ENCODE measurements around the gene ARPC2. TPM values are rescaled to one million over a fixed set of nuclear protein-coding genes. Genes with fewer than 3 reads are reported as not detected.
A peak's percentile ranks its signal among the peaks of the same experiment; 100 is the strongest.

ARPC2 gene
- total RNA-seq, 4 donors from 2014 or later: 181 to 231 (median 193) TPM

DNA sequence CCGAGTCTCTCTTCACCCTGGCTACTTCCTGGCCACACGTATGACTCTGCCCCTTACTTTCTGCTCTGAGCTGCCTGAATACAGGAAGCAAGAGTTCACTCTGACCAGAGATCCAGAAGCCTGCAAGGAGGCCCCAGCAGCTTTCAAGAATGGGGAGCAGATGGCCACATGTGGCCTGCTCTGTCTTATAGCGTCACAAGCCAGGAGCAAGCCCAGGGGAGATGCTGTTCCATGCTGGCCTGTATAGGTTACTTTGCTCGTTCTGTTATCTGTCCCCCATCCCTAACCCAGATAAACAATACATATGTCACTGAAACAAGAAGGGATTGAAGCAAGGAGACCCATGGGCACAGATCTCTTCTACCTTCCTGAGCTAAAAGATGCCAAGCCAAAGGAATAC, 57.6 kb downstream of the ARPC2 start:
- intact Hi-C loops (cut with DNase I; ENCODE audit: low total_unique reads): loop anchor here (5.0 to 10.0 kb wide), 2 partner anchors 87 to 1860 kb away; partner anchors contain the start of gene SMARCAL1
- peak overlapping the region; percentile 78 to 90 (median 83) for H3K27ac ChIP-seq

GRCh38 chr2:218275371-218276072, 58.5 kb downstream of the ARPC2 start:
- H3K9me3 ChIP-seq: no peaks in the 10 kb centered on the region
- ATAC-seq (no peak), DNase-seq (no peak)
- in situ Hi-C loops (cut with MboI; ENCODE audit: low sequenced_read_pairs in 4 of 4) (loop anchor here in 3 of 4 donors (10.0 to 25.0 kb wide), 3 partner anchors 119 to 387 kb away; partner anchors contain the start of genes BCS1L (in 3 of the 3), RNF25 (in 3 of the 3), STK36 (in 3 of the 3) and ZNF142 (in 3 of the 3)), intact Hi-C loops (cut with DNase I; ENCODE audit: low total_unique reads) (loop anchor here (10.0 kb wide), 1 partner anchor 1861 kb away; the partner anchor contains the start of gene SMARCAL1)
- no peak for TF ChIP-seq CTCF (IDR thresholded peaks at IDR 0.05 in 4 of 5, conservative IDR thresholded peaks at IDR 0.05 in 1 of 5)
- TF ChIP-seq POLR2A (IDR thresholded peaks at IDR 0.05): no peak
- peak overlapping the region; percentile 38 to 90 (median 82) for H3K27ac ChIP-seq
- no peaks in the 10 kb centered on the region for H3K27me3 ChIP-seq
- peaks cover 27 to 33% of the 10 kb centered on the region in 2 donors for H3K4me1 ChIP-seq
- H3K4me3 ChIP-seq: no peak overlapping the region
- peaks cover 0 to 70% of the 10 kb centered on the region in 2 donors for H3K36me3 ChIP-seq

More for the DNA sequence above, 57.6 kb downstream of the ARPC2 start:
- Histone ChIP-seq H3K4me3 (no peak overlapping the region), H3K9me3 (no peaks in the 10 kb centered on the region), H3K36me3 (peaks cover 0 to 61% of the 10 kb centered on the region in 2 donors), H3K27me3 (no peaks in the 10 kb centered on the region), H3K4me1 (peaks cover 27 to 33% of the 10 kb centered on the region in 2 donors)
- TF ChIP-seq CTCF (IDR thresholded peaks at IDR 0.05 in 4 of 5, conservative IDR thresholded peaks at IDR 0.05 in 1 of 5) (no peak), POLR2A (IDR thresholded peaks at IDR 0.05) (no peak)
- in situ Hi-C loops (cut with MboI; ENCODE audit: low sequenced_read_pairs in 4 of 4): loop anchor here in 2 of 4 donors (10.0 kb wide), 2 partner anchors 120 to 290 kb away; partner anchors contain the start of genes CNOT9 (in 1 of the 2), CTDSP1 (in 1 of the 2) and USP37 (in 1 of the 2)
- ATAC-seq (no peak), DNase-seq (no peak)

DNA sequence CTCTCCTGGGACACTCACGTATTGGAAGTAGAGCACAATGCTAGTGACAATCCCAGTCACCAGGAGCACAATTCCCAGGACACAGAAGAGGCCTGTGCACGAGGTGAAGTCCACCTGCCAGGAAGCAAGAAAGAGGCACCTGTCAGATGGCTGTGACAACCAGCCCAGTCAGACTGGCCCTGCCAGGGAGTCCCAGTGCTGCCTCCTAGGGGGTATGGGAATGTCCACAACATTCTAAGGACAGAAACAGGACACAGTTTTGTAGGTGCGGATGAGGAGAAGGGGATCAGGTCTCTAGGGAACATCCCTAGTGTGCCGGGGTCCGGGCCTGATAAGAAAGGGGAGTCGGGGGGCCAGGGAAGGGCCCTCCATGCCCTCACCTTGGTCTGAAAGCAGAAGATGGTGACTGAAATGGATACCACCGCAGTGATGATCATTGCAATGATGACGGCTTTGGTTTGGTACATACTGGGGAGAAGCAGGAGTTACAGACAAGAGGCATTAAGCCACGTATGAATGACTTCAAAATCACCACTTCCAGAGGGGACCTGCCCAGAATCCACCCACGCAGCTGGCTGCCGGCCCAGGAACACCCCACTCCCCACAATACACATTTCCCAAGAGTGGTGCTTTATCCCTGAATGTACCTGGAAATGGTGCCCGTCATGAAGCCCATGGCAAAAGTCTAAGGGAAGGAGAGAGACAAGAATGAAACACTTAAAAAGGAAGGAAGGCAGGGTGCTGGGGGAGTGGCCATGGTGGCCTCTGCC, 60.2 kb downstream of the ARPC2 start:
- peaks cover 26 to 30% of the 10 kb centered on the region in 2 donors for H3K4me1 ChIP-seq
- H3K36me3 ChIP-seq: peaks cover 0 to 84% of the 10 kb centered on the region in 2 donors
- no peaks in the 10 kb centered on the region for H3K9me3 ChIP-seq
- H3K27ac ChIP-seq: peak overlapping the region; percentile 38 to 90 (median 58)
- peak in 2 of 5 experiments; percentile 12 to 18 for TF ChIP-seq CTCF (IDR thresholded peaks at IDR 0.05 in 4 of 5, conservative IDR thresholded peaks at IDR 0.05 in 1 of 5)
- TF ChIP-seq POLR2A (IDR thresholded peaks at IDR 0.05): no peak
- H3K4me3 ChIP-seq: no peak overlapping the region
- intact Hi-C loops (cut with DNase I; ENCODE audit: low total_unique reads) (loop anchor here (10.0 kb wide), 1 partner anchor 1862 kb away; the partner anchor contains the start of gene SMARCAL1), in situ Hi-C loops (cut with MboI; ENCODE audit: low sequenced_read_pairs in 4 of 4) (loop anchor here in 3 of 4 donors (10.0 to 25.0 kb wide), 3 partner anchors 118 to 385 kb away; partner anchors contain the start of genes BCS1L (in 3 of the 3), RNF25 (in 3 of the 3), STK36 (in 3 of the 3) and ZNF142 (in 3 of the 3))
- DNase-seq (no peak), ATAC-seq (no peak)
- H3K27me3 ChIP-seq: no peaks in the 10 kb centered on the region

DNA sequence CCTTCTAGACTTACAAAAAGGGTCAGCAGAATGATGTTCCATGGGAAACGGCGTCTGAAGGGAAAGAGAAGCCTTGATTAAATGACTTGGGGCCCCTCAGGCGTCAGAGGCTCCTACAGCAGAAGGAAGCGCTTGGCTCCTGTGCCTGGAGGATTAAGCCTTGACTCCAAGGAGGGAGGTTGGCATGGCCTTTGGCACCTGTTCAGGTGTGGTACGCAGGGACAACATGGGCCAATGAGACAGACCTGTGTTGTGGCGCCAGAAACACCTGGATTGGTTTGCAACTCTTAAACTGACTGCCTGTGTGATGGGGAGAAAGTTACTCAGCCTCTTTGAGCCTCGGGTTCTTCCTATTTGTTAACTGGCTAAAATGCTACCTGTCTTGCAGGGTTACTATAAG, 60.9 kb downstream of the ARPC2 start:
- intact Hi-C loops (cut with DNase I; ENCODE audit: low total_unique reads): loop anchor here (10.0 kb wide), 1 partner anchor 1863 kb away; the partner anchor contains the start of gene SMARCAL1
- Histone ChIP-seq H3K4me3 (no peak overlapping the region), H3K36me3 (peaks cover 0 to 84% of the 10 kb centered on the region in 2 donors), H3K27me3 (no peaks in the 10 kb centered on the region), H3K4me1 (peaks cover 30 to 31% of the 10 kb centered on the region in 2 donors), H3K27ac (peak overlapping the region; percentile 38 to 90 (median 40)), H3K9me3 (no peaks in the 10 kb centered on the region)
- no peak for ATAC-seq
- no peak for DNase-seq
- TF ChIP-seq CTCF (IDR thresholded peaks at IDR 0.05 in 4 of 5, conservative IDR thresholded peaks at IDR 0.05 in 1 of 5): no peak
- no peak for TF ChIP-seq POLR2A (IDR thresholded peaks at IDR 0.05)
- in situ Hi-C loops (cut with MboI; ENCODE audit: low sequenced_read_pairs in 4 of 4): loop anchor here in 3 of 4 donors (10.0 to 25.0 kb wide), 3 partner anchors 117 to 384 kb away; partner anchors contain the start of genes BCS1L (in 3 of the 3), RNF25 (in 3 of the 3), STK36 (in 3 of the 3) and ZNF142 (in 3 of the 3)

Data from gastrocnemius medialis (tissue), 4 donors.